ENCODE data around the gene JCAD. TPM values are rescaled to one million over a fixed set of nuclear protein-coding genes. Genes with fewer than 3 reads are reported as not detected.

Gene JCAD
- total and polyA plus RNA-seq, 7 donors, result 0.46 to 141 (median 99.7) TPM

GRCh38 chr10:29970012-29970396 is 89.4 kb downstream of the JCAD start:
- H3K9me3 ChIP-seq, result no peaks in the 10 kb centered on the region
- H3K27ac ChIP-seq, result peak overlapping the region in 2 of 4 donors; percentile 7 to 52
- WGBS, 2 donors, result 46 to 76% methylated on average over 6 of the region's 6 CpGs
- TF ChIP-seq POLR2AphosphoS5 (IDR thresholded peaks at IDR 0.05), result no peak
- TF ChIP-seq CTCF (IDR thresholded peaks at IDR 0.05), result no peak
- no peak for DNase-seq
- H3K4me3 ChIP-seq, result no peak overlapping the region
- no peaks in the 10 kb centered on the region for H3K27me3 ChIP-seq
- H3K36me3 ChIP-seq, result no peaks in the 10 kb centered on the region
- peaks cover 0 to 32% (median 27%) of the 10 kb centered on the region in 4 donors for H3K4me1 ChIP-seq
- intact Hi-C loops (cut with DNase I), result no loop called here

GRCh38 chr10:29969255-29970011 is 90.0 kb downstream of the JCAD start:
- WGBS, 2 donors, result 87 to 88% methylated on average over 12 of the region's 12 CpGs
- Histone ChIP-seq H3K9me3 (no peaks in the 10 kb centered on the region), H3K27ac (peak overlapping the region; percentile 48 to 75 (median 55)), H3K27me3 (no peaks in the 10 kb centered on the region), H3K36me3 (no peaks in the 10 kb centered on the region), H3K4me3 (no peak overlapping the region), H3K4me1 (peaks cover 0 to 32% (median 27%) of the 10 kb centered on the region in 4 donors)
- TF ChIP-seq EP300 (IDR thresholded peaks at IDR 0.05) (no peak), POLR2AphosphoS5 (IDR thresholded peaks at IDR 0.05) (peak in 3 of 4 donors; percentile 19 to 74 (median 53))
- intact Hi-C loops (cut with DNase I), result no loop called here
- DNase-seq, result peak; percentile 67

DNA sequence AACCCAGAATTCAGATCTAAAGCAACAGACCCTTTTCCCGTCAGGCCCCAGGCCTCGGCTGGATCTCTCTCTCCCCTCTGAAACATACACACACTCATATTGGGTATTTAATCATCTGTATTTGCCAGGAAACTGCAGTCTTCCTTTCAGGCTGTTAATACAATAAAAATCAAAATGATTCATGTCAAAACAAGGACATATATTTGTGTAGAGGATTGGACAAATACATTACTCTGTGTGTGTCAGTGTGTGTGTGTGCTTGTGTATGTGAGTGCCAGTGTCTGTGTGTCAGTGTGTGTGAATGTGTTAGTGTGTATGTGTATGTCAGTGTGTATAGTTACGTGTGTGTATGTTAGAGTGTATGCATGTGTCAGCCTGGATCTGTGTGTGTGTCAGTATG is 90.8 kb downstream of the JCAD start:
- no peak for TF ChIP-seq CTCF (IDR thresholded peaks at IDR 0.05)
- no peak for TF ChIP-seq POLR2AphosphoS5 (IDR thresholded peaks at IDR 0.05)
- Histone ChIP-seq H3K9me3 (no peaks in the 10 kb centered on the region), H3K4me1 (peaks cover 0 to 32% (median 27%) of the 10 kb centered on the region in 4 donors), H3K4me3 (no peak overlapping the region), H3K36me3 (no peaks in the 10 kb centered on the region), H3K27ac (peak overlapping the region; percentile 48 to 75 (median 55)), H3K27me3 (no peaks in the 10 kb centered on the region)
- 71 to 81% methylated on average over 3 of the region's 3 CpGs for WGBS, 2 donors
- DNase-seq, result no peak
- intact Hi-C loops (cut with DNase I), result no loop called here

GRCh38 chr10:29966269-29966668 is 93.1 kb downstream of the JCAD start:
- H3K27ac ChIP-seq, result no peak overlapping the region
- no peak overlapping the region for H3K4me3 ChIP-seq
- 88% methylated on average over 4 of the region's 4 CpGs for WGBS, 2 donors
- intact Hi-C loops (cut with DNase I), result no loop called here
- H3K36me3 ChIP-seq, result no peaks in the 10 kb centered on the region
- H3K27me3 ChIP-seq, result no peaks in the 10 kb centered on the region
- no peak for DNase-seq
- TF ChIP-seq POLR2AphosphoS5 (IDR thresholded peaks at IDR 0.05) (no peak), POLR2A (IDR thresholded peaks at IDR 0.05) (no peak), CTCF (IDR thresholded peaks at IDR 0.05) (no peak), EP300 (IDR thresholded peaks at IDR 0.05) (no peak)
- peaks cover 0 to 32% (median 27%) of the 10 kb centered on the region in 4 donors for H3K4me1 ChIP-seq
- H3K9me3 ChIP-seq, result no peaks in the 10 kb centered on the region

Measured in sigmoid colon (tissue), 7 donors.